GM19099 (cell line): Measurements from ENCODE around the gene PTK7.

Source experiments
- POLR2A ChIP-seq: IDR thresholded peaks from 3 replicates; pipeline ENCODE4 v1.6.1; 2011; ENCODE audit warnings: low read depth; ENCODE audit not compliant: insufficient read length; ENCODE audit errors: extremely low read depth

The PTK7 gene

DNA sequence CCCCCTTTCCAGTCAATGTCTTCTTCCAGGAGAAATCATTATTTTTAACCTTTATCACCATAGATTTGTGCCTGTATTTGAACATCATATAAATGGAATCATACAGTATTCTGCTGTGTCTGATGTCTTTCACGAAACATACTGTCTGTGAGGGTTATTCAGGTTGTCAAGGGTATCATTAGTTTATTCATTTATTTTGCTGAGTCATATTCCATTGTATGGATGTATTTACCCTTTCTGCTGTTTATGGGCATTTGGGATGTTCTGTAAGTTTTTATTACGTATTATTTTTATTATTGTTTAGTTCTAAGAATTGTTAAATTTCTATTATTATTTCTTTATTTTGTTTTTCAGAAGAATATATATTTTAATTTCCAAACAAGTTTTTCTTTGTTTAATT lies 131.2 kb downstream of the PTK7 start:
- no peak for TF ChIP-seq POLR2A
